ENCODE data around the gene PRSS22. TPM values are rescaled to one million over a fixed set of nuclear protein-coding genes. Genes with fewer than 3 reads are reported as not detected.

The PRSS22 gene
- total RNA-seq, 4 donors from 2014 or later, result 1.2 to 7.7 (median 4.6) TPM

DNA sequence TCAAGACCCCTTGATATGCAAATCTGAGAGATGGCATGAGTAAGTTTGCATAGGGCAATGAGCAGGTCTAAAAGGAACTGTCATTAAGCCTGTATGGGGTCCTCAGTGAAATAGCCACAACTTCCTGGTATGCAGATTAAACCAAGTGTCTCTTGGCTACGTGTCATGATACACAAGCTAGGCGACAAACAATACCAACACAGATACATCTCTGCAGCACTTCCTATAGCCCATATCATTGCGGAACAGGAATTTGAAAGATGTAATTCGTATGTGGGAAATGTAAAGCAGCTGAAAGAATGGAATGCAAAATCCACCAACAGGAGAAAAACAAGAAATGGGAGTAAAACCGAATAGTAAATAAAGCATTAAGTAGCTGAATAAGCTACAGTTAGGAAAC is 12.9 kb downstream of the PRSS22 start:
- DNase-seq, result no peak
- Histone ChIP-seq H3K4me1 (peaks cover 6 to 7% of the 10 kb centered on the region in 2 donors), H3K27me3 (no peaks in the 10 kb centered on the region), H3K4me3 (replicated peaks in 1 of 3) (no peak overlapping the region), H3K9me3 (no peaks in the 10 kb centered on the region), H3K36me3 (no peaks in the 10 kb centered on the region), H3K27ac (no peak overlapping the region)
- intact Hi-C loops (cut with DNase I), result no loop called here
- no peak for TF ChIP-seq POLR2A (IDR thresholded peaks at IDR 0.05)
- TF ChIP-seq, protein P1, sequence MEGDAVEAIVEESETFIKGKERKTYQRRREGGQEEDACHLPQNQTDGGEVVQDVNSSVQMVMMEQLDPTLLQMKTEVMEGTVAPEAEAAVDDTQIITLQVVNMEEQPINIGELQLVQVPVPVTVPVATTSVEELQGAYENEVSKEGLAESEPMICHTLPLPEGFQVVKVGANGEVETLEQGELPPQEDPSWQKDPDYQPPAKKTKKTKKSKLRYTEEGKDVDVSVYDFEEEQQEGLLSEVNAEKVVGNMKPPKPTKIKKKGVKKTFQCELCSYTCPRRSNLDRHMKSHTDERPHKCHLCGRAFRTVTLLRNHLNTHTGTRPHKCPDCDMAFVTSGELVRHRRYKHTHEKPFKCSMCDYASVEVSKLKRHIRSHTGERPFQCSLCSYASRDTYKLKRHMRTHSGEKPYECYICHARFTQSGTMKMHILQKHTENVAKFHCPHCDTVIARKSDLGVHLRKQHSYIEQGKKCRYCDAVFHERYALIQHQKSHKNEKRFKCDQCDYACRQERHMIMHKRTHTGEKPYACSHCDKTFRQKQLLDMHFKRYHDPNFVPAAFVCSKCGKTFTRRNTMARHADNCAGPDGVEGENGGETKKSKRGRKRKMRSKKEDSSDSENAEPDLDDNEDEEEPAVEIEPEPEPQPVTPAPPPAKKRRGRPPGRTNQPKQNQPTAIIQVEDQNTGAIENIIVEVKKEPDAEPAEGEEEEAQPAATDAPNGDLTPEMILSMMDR (IDR thresholded peaks at IDR 0.05), result no peak
- WGBS, 2 donors, result 77 to 79% methylated on average over 5 of the region's 5 CpGs

DNA sequence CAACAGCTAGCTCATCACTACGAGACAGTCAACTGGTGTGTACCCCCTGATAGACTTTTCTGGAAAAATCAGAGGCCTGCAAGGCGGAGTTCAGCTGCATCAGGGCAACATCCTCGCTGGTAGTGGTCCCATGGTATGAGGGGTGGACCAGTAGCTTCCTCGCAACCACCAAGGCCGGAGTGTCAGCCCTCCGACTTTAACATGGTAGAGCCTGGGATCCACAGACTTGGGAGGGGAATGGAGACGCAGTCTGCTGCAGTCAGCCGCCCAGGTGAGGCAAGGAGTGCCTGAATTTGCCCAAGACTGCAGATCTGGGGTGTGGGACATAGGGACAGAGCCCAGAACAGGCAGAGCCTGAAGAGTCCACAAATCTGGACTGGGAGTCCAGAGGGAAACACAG is 14.4 kb downstream of the PRSS22 start:
- intact Hi-C loops (cut with DNase I), result no loop called here
- no peak overlapping the region for H3K27ac ChIP-seq
- 85 to 88% methylated on average over 8 of the region's 8 CpGs for WGBS, 2 donors
- peaks cover 6 to 7% of the 10 kb centered on the region in 2 donors for H3K4me1 ChIP-seq
- DNase-seq, result no peak
- H3K36me3 ChIP-seq, result no peaks in the 10 kb centered on the region
- H3K27me3 ChIP-seq, result no peaks in the 10 kb centered on the region
- no peak overlapping the region for H3K4me3 ChIP-seq (replicated peaks in 1 of 3)
- H3K9me3 ChIP-seq, result no peaks in the 10 kb centered on the region
- TF ChIP-seq, protein P1 (IDR thresholded peaks at IDR 0.05), result no peak

DNA sequence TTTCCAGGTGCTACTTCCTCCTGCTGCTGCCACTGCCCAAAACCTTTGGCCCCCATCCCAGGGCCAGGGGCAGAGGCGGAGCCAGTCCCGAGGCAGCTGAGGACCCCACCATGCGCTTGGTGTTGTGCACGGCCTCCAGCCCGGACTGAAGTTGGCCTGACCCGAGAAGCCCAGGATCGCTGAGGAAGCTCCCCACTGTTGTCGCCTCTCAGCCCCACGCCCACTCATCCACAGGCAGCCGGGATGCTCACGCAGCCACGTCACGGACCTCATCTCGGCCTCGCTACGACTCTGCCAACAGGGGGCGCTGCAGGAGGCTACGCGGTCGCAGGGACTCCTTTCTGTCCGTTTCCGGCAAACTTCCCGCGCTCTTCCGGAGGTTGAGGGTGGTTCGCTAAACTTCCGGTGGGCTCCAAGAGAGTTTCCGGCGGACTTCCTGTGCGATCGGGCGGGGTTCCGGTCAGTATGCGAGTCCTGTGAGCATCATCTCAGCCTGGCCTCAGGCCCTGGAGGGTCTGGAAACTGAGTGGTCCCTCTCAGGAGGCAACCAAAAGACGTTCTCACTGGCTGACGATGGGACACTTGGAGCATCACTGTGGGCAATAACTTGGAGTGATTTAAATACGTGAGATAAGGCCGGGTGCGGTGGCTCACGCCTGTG is 15.5 kb downstream of the PRSS22 start:
- intact Hi-C loops (cut with DNase I), result no loop called here
- Histone ChIP-seq H3K4me3 (replicated peaks in 1 of 3) (no peak overlapping the region), H3K36me3 (no peaks in the 10 kb centered on the region), H3K27ac (peak overlapping the region in 1 of 3 donors; percentile 1), H3K9me3 (no peaks in the 10 kb centered on the region), H3K27me3 (no peaks in the 10 kb centered on the region), H3K4me1 (peaks cover 6 to 7% of the 10 kb centered on the region in 2 donors)
- 25 to 35% methylated on average over 13 to 19 of the region's 40 CpGs for WGBS, 2 donors
- TF ChIP-seq, protein P1 (IDR thresholded peaks at IDR 0.05), result peak in 4 of 6 experiments; percentile 20 to 38 (median 28)
- no peak for TF ChIP-seq POLR2A (IDR thresholded peaks at IDR 0.05)
- peak; percentile 18 to 37 for DNase-seq

DNA sequence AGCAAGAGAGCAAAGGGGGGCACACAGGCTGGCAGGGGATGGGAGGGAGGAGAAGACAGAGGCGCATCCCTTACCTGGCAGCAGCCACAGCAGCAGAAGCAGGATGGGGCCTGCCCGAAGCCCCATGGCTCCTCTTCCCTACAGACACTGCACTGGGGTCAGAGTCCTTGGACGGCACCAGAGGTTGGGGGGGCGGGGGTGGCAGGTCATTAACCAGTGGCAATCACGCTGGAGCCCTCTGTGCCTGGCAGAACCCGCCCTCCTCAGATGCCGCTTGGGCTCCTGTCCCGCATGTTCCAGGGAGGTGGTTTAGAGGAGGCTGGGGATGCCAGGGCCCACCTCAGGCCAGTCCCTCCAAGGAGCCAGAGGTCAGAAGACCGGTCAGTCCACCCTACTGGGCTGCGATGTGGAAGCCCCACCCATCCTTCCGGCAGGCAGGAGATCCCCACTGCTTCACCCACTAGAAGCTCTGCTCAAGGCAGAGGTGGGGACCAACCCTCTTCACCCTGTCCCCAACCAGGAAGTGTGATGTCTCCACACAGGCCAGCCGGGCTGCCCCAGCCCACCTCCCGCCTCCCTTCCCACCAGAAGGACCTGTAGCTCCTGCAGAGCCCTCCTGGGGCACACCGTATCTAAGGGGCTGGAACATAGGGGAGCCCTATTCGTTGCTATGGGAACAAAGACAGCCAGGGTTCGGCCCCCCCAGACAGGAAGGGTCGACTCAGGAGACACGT is 16.2 kb downstream of the PRSS22 start:
- Histone ChIP-seq H3K27me3 (no peaks in the 10 kb centered on the region), H3K27ac (peak overlapping the region in 1 of 3 donors; percentile 1), H3K4me1 (peaks cover 6 to 7% of the 10 kb centered on the region in 2 donors), H3K36me3 (no peaks in the 10 kb centered on the region), H3K4me3 (replicated peaks in 1 of 3) (no peak overlapping the region), H3K9me3 (no peaks in the 10 kb centered on the region)
- DNase-seq, result no peak
- intact Hi-C loops (cut with DNase I), result no loop called here
- WGBS, 2 donors, result 81 to 93% methylated on average over 3 to 10 of the region's 18 CpGs
- no peak for TF ChIP-seq POLR2A (IDR thresholded peaks at IDR 0.05)
- TF ChIP-seq, protein P1 (IDR thresholded peaks at IDR 0.05), result no peak

DNA sequence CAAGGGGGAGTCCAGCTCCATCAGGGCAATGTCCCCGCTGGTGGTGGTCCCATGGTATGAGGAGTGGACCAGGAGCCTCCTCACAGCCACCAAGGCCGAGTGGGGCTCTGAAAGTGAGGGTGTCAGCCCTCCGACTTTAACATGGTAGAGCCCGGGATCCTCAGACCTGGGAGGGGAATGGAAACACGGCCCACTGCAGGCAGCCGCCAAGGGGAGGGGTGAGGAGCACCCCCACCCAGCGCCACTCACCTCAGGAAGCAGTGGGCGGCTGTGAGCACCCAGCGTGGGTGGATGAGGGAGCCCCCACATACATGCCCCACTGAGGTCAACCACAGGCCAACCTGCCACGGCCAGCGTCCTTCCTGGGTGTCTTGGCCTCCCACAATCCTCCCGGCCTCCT is 17.1 kb downstream of the PRSS22 start:
- Histone ChIP-seq H3K36me3 (no peaks in the 10 kb centered on the region), H3K4me1 (peaks cover 6 to 7% of the 10 kb centered on the region in 2 donors), H3K4me3 (replicated peaks in 1 of 3) (no peak overlapping the region), H3K9me3 (no peaks in the 10 kb centered on the region), H3K27me3 (no peaks in the 10 kb centered on the region), H3K27ac (no peak overlapping the region)
- no peak for DNase-seq
- TF ChIP-seq POLR2A (IDR thresholded peaks at IDR 0.05), result no peak
- TF ChIP-seq, protein P1 (IDR thresholded peaks at IDR 0.05), result no peak
- WGBS, 2 donors, result 90% methylated on average over 5 of the region's 12 CpGs; no CpG with 5 or more reads in 1 of the 2 donors
- intact Hi-C loops (cut with DNase I), result no loop called here

All from thyroid gland (tissue), 4 donors.